ENCODE data around the gene TBCD.

GRCh38 chr17:82970067-82970466, 218.2 kb downstream of the TBCD start:
- no peak for TF ChIP-seq CTCF (conservative IDR thresholded peaks at IDR 0.05 in 1 of 2, IDR thresholded peaks at IDR 0.05 in 1 of 2; ENCODE audit: low read depth in 1 of 2, low read length in 2 of 2)
- no peak for TF ChIP-seq EZH2 (IDR thresholded peaks at IDR 0.05; ENCODE audit: low read length, missing control alignments)

Data from fibroblast of lung (primary cell).